ENCODE data around the gene WDR5.

WDR5 gene

GRCh38 chr9:134171316-134172197 is 35.7 kb downstream of the WDR5 start:
- H2BK5ac ChIP-seq (ENCODE audit: low read length) = no peak overlapping the region
- no peak overlapping the region for H2BK120ac ChIP-seq (ENCODE audit: low read depth, low read length)
- H3K18ac ChIP-seq (ENCODE audit: low read length) = no peak overlapping the region
- no peak overlapping the region for H2AK5ac ChIP-seq (ENCODE audit: low read length)
- H3K36me3 ChIP-seq (ENCODE audit: control insufficient read depth, insufficient read depth, low read length) = no peaks in the 10 kb centered on the region
- H2BK15ac ChIP-seq (replicated peaks; ENCODE audit: low read depth) = no peak overlapping the region
- H3K4me3 ChIP-seq (ENCODE audit: low read length) = no peak overlapping the region
- no peak overlapping the region for H3K56ac ChIP-seq (ENCODE audit: low read length)
- no peaks in the 10 kb centered on the region for H3K4me1 ChIP-seq (ENCODE audit: control insufficient read depth, low read depth, low read length)
- no peak overlapping the region for H3K23ac ChIP-seq (ENCODE audit: low read length)
- no peaks in the 10 kb centered on the region for H3K79me2 ChIP-seq (ENCODE audit: control insufficient read depth, insufficient read depth, low read length)
- H3K9ac ChIP-seq (ENCODE audit: low read length) = no peak overlapping the region
- no peak overlapping the region for H3K27ac ChIP-seq (ENCODE audit: low read depth, low read length)
- DNase-seq = no peak
- H3K79me1 ChIP-seq (ENCODE audit: low read length) = no peaks in the 10 kb centered on the region
- WGBS (ENCODE audit: extremely low coverage, insufficient coverage, low lambda C conversion rate) = no CpG with 5 or more reads among the region's 23 CpGs
- no peak overlapping the region for H3K4ac ChIP-seq (ENCODE audit: low read depth, low read length)
- H4K8ac ChIP-seq (ENCODE audit: low read depth, low read length) = no peak overlapping the region
- no peaks in the 10 kb centered on the region for H3K27me3 ChIP-seq (ENCODE audit: insufficient read depth, low read length, poor library complexity)
- no peak overlapping the region for H4K5ac ChIP-seq (ENCODE audit: low read length)
- no peak overlapping the region for H3K4me2 ChIP-seq (ENCODE audit: low read length)

- no peaks in the 10 kb centered on the region for H3K36me3 ChIP-seq (ENCODE audit: control insufficient read depth, insufficient read depth, low read length)
- H3K27me3 ChIP-seq (ENCODE audit: insufficient read depth, low read length, poor library complexity) = no peaks in the 10 kb centered on the region
- H2AK5ac ChIP-seq (ENCODE audit: low read length) = no peak overlapping the region
- DNase-seq = no peak
- H3K4me2 ChIP-seq (ENCODE audit: low read length) = no peak overlapping the region
- H3K27ac ChIP-seq (ENCODE audit: low read depth, low read length) = no peak overlapping the region
- no peak overlapping the region for H3K23ac ChIP-seq (ENCODE audit: low read length)
- no peak overlapping the region for H2BK15ac ChIP-seq (replicated peaks; ENCODE audit: low read depth)
- no CpG with 5 or more reads among the region's 31 CpGs for WGBS (ENCODE audit: extremely low coverage, insufficient coverage, low lambda C conversion rate)
- no peaks in the 10 kb centered on the region for H3K79me2 ChIP-seq (ENCODE audit: control insufficient read depth, insufficient read depth, low read length)
- no peak overlapping the region for H2BK5ac ChIP-seq (ENCODE audit: low read length)
- no peak overlapping the region for H4K8ac ChIP-seq (ENCODE audit: low read depth, low read length)
- no peak overlapping the region for H3K4me3 ChIP-seq (ENCODE audit: low read length)
- no peaks in the 10 kb centered on the region for H3K4me1 ChIP-seq (ENCODE audit: control insufficient read depth, low read depth, low read length)
- no peak overlapping the region for H3K18ac ChIP-seq (ENCODE audit: low read length)
- no peak overlapping the region for H3K9ac ChIP-seq (ENCODE audit: low read length)
- no peak overlapping the region for H4K5ac ChIP-seq (ENCODE audit: low read length)
- H3K79me1 ChIP-seq (ENCODE audit: low read length) = no peaks in the 10 kb centered on the region
- H3K4ac ChIP-seq (ENCODE audit: low read depth, low read length) = no peak overlapping the region
- no peak overlapping the region for H2BK120ac ChIP-seq (ENCODE audit: low read depth, low read length)
- H3K56ac ChIP-seq (ENCODE audit: low read length) = no peak overlapping the region
These were observed 36.6 kb downstream of the WDR5 start for GRCh38 chr9:134172198-134173126.

- Histone ChIP-seq H4K5ac (ENCODE audit: low read length) (no peak overlapping the region), H3K27me3 (ENCODE audit: insufficient read depth, low read length, poor library complexity) (no peaks in the 10 kb centered on the region), H3K4me1 (ENCODE audit: control insufficient read depth, low read depth, low read length) (no peaks in the 10 kb centered on the region), H3K27ac (ENCODE audit: low read depth, low read length) (no peak overlapping the region), H3K79me2 (ENCODE audit: control insufficient read depth, insufficient read depth, low read length) (no peaks in the 10 kb centered on the region), H3K9ac (ENCODE audit: low read length) (no peak overlapping the region), H3K79me1 (ENCODE audit: low read length) (no peaks in the 10 kb centered on the region), H2AK5ac (ENCODE audit: low read length) (no peak overlapping the region), H3K23ac (ENCODE audit: low read length) (no peak overlapping the region), H3K4me3 (ENCODE audit: low read length) (no peak overlapping the region), H2BK15ac (replicated peaks; ENCODE audit: low read depth) (no peak overlapping the region), H2BK120ac (ENCODE audit: low read depth, low read length) (no peak overlapping the region), H3K18ac (ENCODE audit: low read length) (no peak overlapping the region), H3K56ac (ENCODE audit: low read length) (no peak overlapping the region), H3K36me3 (ENCODE audit: control insufficient read depth, insufficient read depth, low read length) (no peaks in the 10 kb centered on the region), H3K4me2 (ENCODE audit: low read length) (no peak overlapping the region), H3K4ac (ENCODE audit: low read depth, low read length) (no peak overlapping the region), H4K8ac (ENCODE audit: low read depth, low read length) (no peak overlapping the region), H2BK5ac (ENCODE audit: low read length) (no peak overlapping the region)
- no CpG with 5 or more reads among the region's 46 CpGs for WGBS (ENCODE audit: extremely low coverage, insufficient coverage, low lambda C conversion rate)
- no peak for DNase-seq
These were observed 37.5 kb downstream of the WDR5 start for GRCh38 chr9:134173127-134174072.

- H3K79me1 ChIP-seq (ENCODE audit: low read length) = no peaks in the 10 kb centered on the region
- H3K9ac ChIP-seq (ENCODE audit: low read length) = no peak overlapping the region
- H3K18ac ChIP-seq (ENCODE audit: low read length) = no peak overlapping the region
- no peak overlapping the region for H3K4ac ChIP-seq (ENCODE audit: low read depth, low read length)
- no peaks in the 10 kb centered on the region for H3K4me1 ChIP-seq (ENCODE audit: control insufficient read depth, low read depth, low read length)
- H2BK5ac ChIP-seq (ENCODE audit: low read length) = no peak overlapping the region
- H3K27me3 ChIP-seq (ENCODE audit: insufficient read depth, low read length, poor library complexity) = no peaks in the 10 kb centered on the region
- no peak overlapping the region for H4K5ac ChIP-seq (ENCODE audit: low read length)
- H2AK5ac ChIP-seq (ENCODE audit: low read length) = no peak overlapping the region
- H3K79me2 ChIP-seq (ENCODE audit: control insufficient read depth, insufficient read depth, low read length) = no peaks in the 10 kb centered on the region
- no peak overlapping the region for H3K56ac ChIP-seq (ENCODE audit: low read length)
- H2BK120ac ChIP-seq (ENCODE audit: low read depth, low read length) = no peak overlapping the region
- no peak overlapping the region for H3K27ac ChIP-seq (ENCODE audit: low read depth, low read length)
- no peak overlapping the region for H3K4me2 ChIP-seq (ENCODE audit: low read length)
- no peak overlapping the region for H3K4me3 ChIP-seq (ENCODE audit: low read length)
- WGBS (ENCODE audit: extremely low coverage, insufficient coverage, low lambda C conversion rate) = no CpG with 5 or more reads among the region's 9 CpGs
- no peak overlapping the region for H4K8ac ChIP-seq (ENCODE audit: low read depth, low read length)
- H3K23ac ChIP-seq (ENCODE audit: low read length) = no peak overlapping the region
- H3K36me3 ChIP-seq (ENCODE audit: control insufficient read depth, insufficient read depth, low read length) = no peaks in the 10 kb centered on the region
- no peak for DNase-seq
- H2BK15ac ChIP-seq (replicated peaks; ENCODE audit: low read depth) = no peak overlapping the region
These were observed 38.2 kb downstream of the WDR5 start for GRCh38 chr9:134174073-134174449.

GRCh38 chr9:134174526-134175290 is 38.8 kb downstream of the WDR5 start:
- no peak overlapping the region for H3K4me2 ChIP-seq (ENCODE audit: low read length)
- H3K27me3 ChIP-seq (ENCODE audit: insufficient read depth, low read length, poor library complexity) = no peaks in the 10 kb centered on the region
- H3K4ac ChIP-seq (ENCODE audit: low read depth, low read length) = no peak overlapping the region
- H3K9ac ChIP-seq (ENCODE audit: low read length) = no peak overlapping the region
- no peak overlapping the region for H3K18ac ChIP-seq (ENCODE audit: low read length)
- no peak overlapping the region for H2BK15ac ChIP-seq (replicated peaks; ENCODE audit: low read depth)
- no peaks in the 10 kb centered on the region for H3K79me1 ChIP-seq (ENCODE audit: low read length)
- H3K79me2 ChIP-seq (ENCODE audit: control insufficient read depth, insufficient read depth, low read length) = no peaks in the 10 kb centered on the region
- no peak for DNase-seq
- H3K23ac ChIP-seq (ENCODE audit: low read length) = no peak overlapping the region
- no peaks in the 10 kb centered on the region for H3K36me3 ChIP-seq (ENCODE audit: control insufficient read depth, insufficient read depth, low read length)
- H3K27ac ChIP-seq (ENCODE audit: low read depth, low read length) = no peak overlapping the region
- H3K4me3 ChIP-seq (ENCODE audit: low read length) = no peak overlapping the region
- H2BK5ac ChIP-seq (ENCODE audit: low read length) = no peak overlapping the region
- no peak overlapping the region for H2AK5ac ChIP-seq (ENCODE audit: low read length)
- no peak overlapping the region for H4K8ac ChIP-seq (ENCODE audit: low read depth, low read length)
- no peak overlapping the region for H3K56ac ChIP-seq (ENCODE audit: low read length)
- WGBS (ENCODE audit: extremely low coverage, insufficient coverage, low lambda C conversion rate) = no CpG with 5 or more reads among the region's 19 CpGs
- H2BK120ac ChIP-seq (ENCODE audit: low read depth, low read length) = no peak overlapping the region
- H4K5ac ChIP-seq (ENCODE audit: low read length) = no peak overlapping the region
- no peaks in the 10 kb centered on the region for H3K4me1 ChIP-seq (ENCODE audit: control insufficient read depth, low read depth, low read length)
